ENCODE results near the gene KLHL35.
"Not testable (repeated sequence)": the region's sequence is repeated elsewhere in the genome, so short reads cannot be mapped to it uniquely, and the experiment has no call there.

Gene KLHL35

GRCh38 chr11:75387736-75388294 lies 45.2 kb downstream of the KLHL35 start:
- H3K4me3 ChIP-seq (ENCODE audit: low read depth, low read length) = no peak overlapping the region
- no peak for DNase-seq (ENCODE audit: low read depth)
- TF ChIP-seq CTCF (conservative IDR thresholded peaks at IDR 0.05; ENCODE audit: low read depth, low read length) = no peak

- no peak for DNase-seq (ENCODE audit: low read depth)
- TF ChIP-seq CTCF (conservative IDR thresholded peaks at IDR 0.05; ENCODE audit: low read depth, low read length) = no peak
- no peak overlapping the region for H3K4me3 ChIP-seq (ENCODE audit: low read depth, low read length)
Observed at GRCh38 chr11:75386942-75387630, 45.9 kb downstream of the KLHL35 start.

DNA sequence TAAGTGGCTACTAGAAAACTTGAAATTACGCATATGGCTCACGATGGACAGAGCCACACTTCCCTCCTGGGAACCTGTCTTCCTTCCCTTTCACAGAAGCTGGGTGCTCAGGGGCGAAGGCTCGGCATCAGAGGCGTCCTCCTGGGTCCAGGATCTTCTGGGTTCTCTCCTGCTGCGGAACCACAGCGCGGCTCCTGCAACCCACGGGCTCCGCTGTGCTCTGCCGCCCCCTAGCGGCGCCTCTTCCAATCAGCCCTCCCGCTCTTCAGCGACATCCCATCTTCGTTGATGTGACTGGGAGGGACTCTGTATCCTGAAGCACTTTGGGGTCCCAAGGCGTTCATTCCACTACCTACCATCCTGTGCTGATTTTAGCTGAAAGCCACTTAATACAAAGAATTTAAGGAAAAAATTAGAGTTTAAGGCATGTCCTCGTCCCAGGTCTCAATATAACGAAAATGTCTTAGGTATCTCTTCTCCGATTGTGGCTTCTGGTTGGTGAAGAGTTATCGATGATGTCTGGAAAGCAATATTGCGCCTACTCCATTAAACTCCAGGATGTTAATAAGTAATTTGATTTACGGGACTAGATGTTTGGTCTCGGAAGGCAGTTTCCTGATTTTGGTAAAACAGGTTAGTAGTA lies 48.4 kb downstream of the KLHL35 start:
- no peak overlapping the region for H3K4me3 ChIP-seq (ENCODE audit: low read depth, low read length)
- DNase-seq (ENCODE audit: low read depth) = peak; percentile 70
- TF ChIP-seq CTCF (conservative IDR thresholded peaks at IDR 0.05; ENCODE audit: low read depth, low read length) = peak; percentile 99

- DNase-seq (ENCODE audit: low read depth) = no peak
- H3K4me3 ChIP-seq (ENCODE audit: low read depth, low read length) = no peak overlapping the region
Observed at GRCh38 chr11:75383246-75383645, 49.8 kb downstream of the KLHL35 start.

GRCh38 chr11:75380716-75381420 lies 52.1 kb downstream of the KLHL35 start:
- TF ChIP-seq CTCF (conservative IDR thresholded peaks at IDR 0.05; ENCODE audit: low read depth, low read length) = no peak
- DNase-seq (ENCODE audit: low read depth) = no peak
- H3K4me3 ChIP-seq (ENCODE audit: low read depth, low read length) = no peak overlapping the region

More at GRCh38 chr11:75383246-75383645, 49.8 kb downstream of the KLHL35 start:
- TF ChIP-seq CTCF (conservative IDR thresholded peaks at IDR 0.05; ENCODE audit: low read depth, low read length) = no peak

DNA sequence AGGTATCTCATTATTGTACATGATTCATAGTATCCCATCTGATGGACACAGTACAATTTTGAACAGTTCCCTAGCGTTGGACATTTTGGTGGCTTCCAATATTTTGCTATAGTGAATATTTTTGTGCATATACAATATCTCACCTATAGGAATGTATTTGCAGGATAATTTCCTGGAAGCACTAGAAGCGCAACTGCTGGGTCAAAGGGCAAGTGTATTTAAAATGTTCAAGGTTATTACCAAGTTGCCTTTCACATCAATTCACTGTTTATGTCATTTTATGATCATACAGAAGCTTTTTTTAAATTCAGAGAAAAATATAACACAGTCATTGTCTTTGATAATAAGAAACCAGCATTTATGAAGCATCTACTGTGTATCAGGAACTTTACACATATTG lies 52.8 kb downstream of the KLHL35 start:
- DNase-seq (ENCODE audit: low read depth) = no peak
- no peak overlapping the region for H3K4me3 ChIP-seq (ENCODE audit: low read depth, low read length)
- no peak for TF ChIP-seq CTCF (conservative IDR thresholded peaks at IDR 0.05; ENCODE audit: low read depth, low read length)

GRCh38 chr11:75378776-75379175 lies 54.2 kb downstream of the KLHL35 start:
- H3K4me3 ChIP-seq (ENCODE audit: low read depth, low read length); DNase-seq (ENCODE audit: low read depth): not testable (repeated sequence)
